Activated T-helper 2 cell treated with anti-CD3 and anti-CD28 coated beads, Interferon-gamma antibody, Interleukin-2, Interleukin-4, amounts not matched to agents 10 μg/mL and 5 μg/mL and 100 μg/mL, durations not matched to agents 14 hours and 24 hours and 36 hours (primary cell): ENCODE results near the gene KRT10. TPM values are rescaled to one million over a fixed set of nuclear protein-coding genes. Genes with fewer than 3 reads are reported as not detected.
"Not testable (repeated sequence)": the region's sequence is repeated elsewhere in the genome, so short reads cannot be mapped to it uniquely, and the experiment has no call there.

ENCODE experiments used
- DNase-seq: peaks from one replicate; pipeline ENCODE4 v3.0.0; 2021; ENCODE audit warnings: low spot score
- H3K27ac Mint-ChIP-seq: one replicate; pipeline ENCODE4 v1.8.0; 2021; ENCODE audit warnings: mixed read lengths
- H3K27me3 Mint-ChIP-seq: one replicate; pipeline ENCODE4 v1.8.0; 2021; ENCODE audit warnings: low read depth, mixed read lengths
- H3K36me3 Mint-ChIP-seq: one replicate; pipeline ENCODE4 v1.8.0; 2021; ENCODE audit warnings: low read depth, mixed read lengths
- H3K4me1 Mint-ChIP-seq: one replicate; pipeline ENCODE4 v1.8.0; 2021; ENCODE audit warnings: low read depth, mixed read lengths
- H3K4me3 Mint-ChIP-seq: one replicate; pipeline ENCODE4 v1.8.0; 2021; ENCODE audit warnings: low read depth, mild to moderate bottlenecking, moderate library complexity, mixed read lengths
- H3K9me3 Mint-ChIP-seq: one replicate; pipeline ENCODE4 v1.8.0; 2021; ENCODE audit warnings: mixed read lengths
- intact Hi-C: fragments of 100-400 bp; cut with micrococcal nuclease; formaldehyde crosslinking; loops from one replicate; pipeline ENCODE4 v1.15.1; 2023
- total RNA-seq: library from RNA; stranded (reverse); gene quantifications from 2 replicates; pipeline ENCODE4 v1.2.3, GENCODE V29; 2022

The KRT10 gene
- 27.8 and 29.1 TPM in 2 replicates for total RNA-seq

- Mint-ChIP-seq H3K27me3 (no peaks in the 10 kb centered on the region), H3K27ac (no peak within 1 kb of the TSS), H3K36me3 (peaks cover 31% of the 10 kb centered on the region), H3K9me3 (no peaks in the 10 kb centered on the region), H3K4me3 (no peak within 1 kb of the TSS), H3K4me1 (peaks cover 36% of the 10 kb centered on the region)
- no peak for DNase-seq
- intact Hi-C loops, result no loop called here
Measured at GRCh38 chr17:40822132-40822812, at the start of gene KRT10. Gene KRT10, minus strand, starts transcription at chr17:40822614. Its CDS starts 29 bp downstream, at chr17:40822585.

DNA sequence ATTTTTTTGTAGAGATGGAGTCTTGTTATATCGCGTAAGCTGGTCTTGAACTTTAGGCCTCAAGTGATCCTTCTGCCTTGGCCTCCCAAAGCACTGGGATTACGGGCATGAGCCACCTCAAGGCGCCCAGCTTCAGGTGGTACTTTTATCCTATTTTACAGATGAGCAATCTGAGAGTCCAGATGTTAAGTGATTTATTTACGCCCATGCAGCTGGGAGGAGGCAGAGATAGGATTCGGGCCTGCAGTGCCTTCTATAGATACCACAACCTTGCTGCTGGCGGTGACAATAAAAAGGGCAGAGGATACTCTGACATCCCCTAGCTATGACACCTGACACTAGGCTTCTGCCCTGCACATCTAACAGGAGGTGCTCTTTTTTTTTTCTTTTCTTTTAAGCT lies 48.9 kb upstream of the KRT10 start:
- intact Hi-C loops, result no loop called here
- Mint-ChIP-seq H3K4me1 (no peaks in the 10 kb centered on the region), H3K27ac (no peak overlapping the region), H3K4me3 (no peak overlapping the region), H3K9me3 (no peaks in the 10 kb centered on the region), H3K27me3 (peaks cover 39% of the 10 kb centered on the region), H3K36me3 (no peaks in the 10 kb centered on the region)
- DNase-seq, result no peak

DNA sequence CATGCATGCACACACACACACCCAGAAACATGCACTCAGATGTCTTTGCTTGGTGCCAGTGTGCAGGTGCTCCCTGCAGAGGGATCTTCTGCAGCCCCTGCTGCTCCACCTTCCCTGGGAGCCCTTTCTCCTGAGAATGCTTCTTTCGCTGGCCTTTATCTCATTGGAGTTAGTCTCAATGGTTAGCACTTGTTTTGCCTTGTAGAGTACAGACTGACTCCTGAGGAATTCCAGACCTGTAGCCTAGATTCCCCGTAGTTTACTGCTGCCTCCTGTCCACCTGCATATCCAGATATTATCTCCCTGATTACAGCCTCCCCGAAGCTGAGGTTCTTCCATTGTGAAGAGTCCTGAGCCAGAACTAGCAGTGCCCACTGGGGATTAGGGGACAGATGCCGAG lies 47.7 kb upstream of the KRT10 start:
- no peak overlapping the region for H3K4me3 Mint-ChIP-seq
- H3K27ac Mint-ChIP-seq, result no peak overlapping the region
- no peaks in the 10 kb centered on the region for H3K4me1 Mint-ChIP-seq
- no peak for DNase-seq
- H3K9me3 Mint-ChIP-seq, result no peaks in the 10 kb centered on the region
- no peaks in the 10 kb centered on the region for H3K36me3 Mint-ChIP-seq
- peaks cover 35% of the 10 kb centered on the region for H3K27me3 Mint-ChIP-seq
- intact Hi-C loops, result no loop called here

DNA sequence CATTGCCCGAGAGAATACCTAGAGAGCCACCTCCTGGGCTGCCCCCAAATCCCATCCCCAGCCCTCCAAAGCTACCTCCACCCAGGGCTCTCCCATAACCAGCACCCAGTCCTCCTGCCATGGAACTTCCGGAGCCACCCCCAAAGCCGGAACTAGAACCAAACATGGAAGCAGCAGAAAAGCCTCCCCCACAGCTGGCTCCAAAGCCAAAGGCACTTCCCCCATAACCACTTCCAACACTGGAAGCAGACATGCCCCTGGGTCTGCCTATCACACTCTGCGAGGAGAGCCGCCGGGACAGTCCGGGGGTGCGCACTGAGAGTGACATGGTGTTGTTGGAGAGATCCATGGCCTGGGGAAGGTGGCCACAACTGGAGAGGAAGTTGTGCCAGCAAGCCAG lies 44.4 kb upstream of the KRT10 start, which contains the start of gene KRT12:
KRT12 (minus strand) TSS at position 386 of the 400 bp plus-strand sequence; CDS start at position 349, 37 bp downstream.
- H3K27ac Mint-ChIP-seq, result no peak within 1 kb of the TSS
- H3K4me3 Mint-ChIP-seq, result no peak within 1 kb of the TSS
- H3K27me3 Mint-ChIP-seq, result peaks cover 19% of the 10 kb centered on the region
- no peaks in the 10 kb centered on the region for H3K4me1 Mint-ChIP-seq
- intact Hi-C loops, result no loop called here
- H3K9me3 Mint-ChIP-seq, result no peaks in the 10 kb centered on the region
- no peak for DNase-seq
- H3K36me3 Mint-ChIP-seq, result no peaks in the 10 kb centered on the region

- no peak overlapping the region for H3K4me3 Mint-ChIP-seq
- no peak overlapping the region for H3K27ac Mint-ChIP-seq
- no peaks in the 10 kb centered on the region for H3K4me1 Mint-ChIP-seq
- H3K27me3 Mint-ChIP-seq, result peaks cover 22% of the 10 kb centered on the region
- no peaks in the 10 kb centered on the region for H3K36me3 Mint-ChIP-seq
- intact Hi-C loops, result no loop called here
- DNase-seq, result no peak
- H3K9me3 Mint-ChIP-seq, result no peaks in the 10 kb centered on the region
Measured at GRCh38 chr17:40864661-40865390, 42.4 kb upstream of the KRT10 start.

- DNase-seq, result no peak
- Mint-ChIP-seq H3K27ac (no peak overlapping the region), H3K4me3 (no peak overlapping the region), H3K27me3 (peaks cover 21% of the 10 kb centered on the region), H3K9me3 (no peaks in the 10 kb centered on the region), H3K4me1 (no peaks in the 10 kb centered on the region), H3K36me3 (no peaks in the 10 kb centered on the region)
- intact Hi-C loops, result no loop called here
Measured at GRCh38 chr17:40862985-40863733, 40.7 kb upstream of the KRT10 start.

DNA sequence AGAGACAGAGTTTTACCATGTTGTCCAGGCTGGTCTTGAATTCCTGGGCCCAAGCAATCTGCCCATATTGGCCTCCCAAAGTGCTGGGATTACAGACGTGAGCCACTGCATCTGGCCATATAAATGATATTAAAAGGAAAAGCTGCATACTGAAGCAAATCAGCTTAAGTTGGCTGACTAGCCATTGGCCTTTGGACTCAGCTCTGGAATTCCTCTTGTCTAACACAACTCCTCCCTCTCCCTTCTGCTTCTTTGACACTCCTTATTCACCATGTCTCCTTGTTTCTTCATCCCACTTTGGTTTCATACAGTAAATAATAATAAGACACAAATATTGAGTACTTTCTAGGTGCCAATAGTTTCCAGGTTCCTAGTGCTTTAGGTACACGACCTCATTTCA lies 37.1 kb upstream of the KRT10 start:
- Mint-ChIP-seq H3K4me1 (peaks cover 2% of the 10 kb centered on the region), H3K9me3 (no peaks in the 10 kb centered on the region), H3K27me3 (peaks cover 16% of the 10 kb centered on the region), H3K4me3 (no peak overlapping the region), H3K27ac (no peak overlapping the region), H3K36me3 (no peaks in the 10 kb centered on the region)
- DNase-seq, result no peak
- intact Hi-C loops, result no loop called here

DNA sequence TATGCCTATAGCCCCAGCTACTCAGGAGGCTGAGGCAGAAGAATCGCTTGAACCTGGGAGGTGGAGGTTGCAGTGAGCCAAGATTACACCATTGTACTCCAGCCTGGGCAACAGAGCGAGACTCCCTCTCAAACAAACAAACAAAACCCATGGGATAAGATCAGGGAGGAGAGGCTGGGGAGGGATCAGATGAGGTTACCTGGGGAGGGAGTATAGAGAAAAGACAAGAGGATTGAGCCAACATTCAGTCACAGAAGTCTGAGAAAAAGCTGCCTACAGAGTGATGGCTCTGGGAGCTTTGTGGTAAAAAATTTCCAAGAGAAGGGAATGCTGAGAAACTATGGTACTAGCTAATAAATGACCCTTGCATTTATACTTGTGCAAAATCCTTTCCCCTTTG lies 36.3 kb upstream of the KRT10 start:
- DNase-seq, intact Hi-C loops, H3K27ac Mint-ChIP-seq, H3K4me1 Mint-ChIP-seq, H3K4me3 Mint-ChIP-seq, H3K9me3 Mint-ChIP-seq, H3K36me3 Mint-ChIP-seq: not testable (repeated sequence)
- H3K27me3 Mint-ChIP-seq, result peaks cover 20% of the 10 kb centered on the region

- no peaks in the 10 kb centered on the region for H3K9me3 Mint-ChIP-seq
- intact Hi-C loops, result no loop called here
- no peak overlapping the region for H3K4me3 Mint-ChIP-seq
- peaks cover 25% of the 10 kb centered on the region for H3K27me3 Mint-ChIP-seq
- no peak overlapping the region for H3K27ac Mint-ChIP-seq
- H3K36me3 Mint-ChIP-seq, result no peaks in the 10 kb centered on the region
- no peak for DNase-seq
- H3K4me1 Mint-ChIP-seq, result peaks cover 5% of the 10 kb centered on the region
Measured at GRCh38 chr17:40857535-40857934, 35.1 kb upstream of the KRT10 start.

DNA sequence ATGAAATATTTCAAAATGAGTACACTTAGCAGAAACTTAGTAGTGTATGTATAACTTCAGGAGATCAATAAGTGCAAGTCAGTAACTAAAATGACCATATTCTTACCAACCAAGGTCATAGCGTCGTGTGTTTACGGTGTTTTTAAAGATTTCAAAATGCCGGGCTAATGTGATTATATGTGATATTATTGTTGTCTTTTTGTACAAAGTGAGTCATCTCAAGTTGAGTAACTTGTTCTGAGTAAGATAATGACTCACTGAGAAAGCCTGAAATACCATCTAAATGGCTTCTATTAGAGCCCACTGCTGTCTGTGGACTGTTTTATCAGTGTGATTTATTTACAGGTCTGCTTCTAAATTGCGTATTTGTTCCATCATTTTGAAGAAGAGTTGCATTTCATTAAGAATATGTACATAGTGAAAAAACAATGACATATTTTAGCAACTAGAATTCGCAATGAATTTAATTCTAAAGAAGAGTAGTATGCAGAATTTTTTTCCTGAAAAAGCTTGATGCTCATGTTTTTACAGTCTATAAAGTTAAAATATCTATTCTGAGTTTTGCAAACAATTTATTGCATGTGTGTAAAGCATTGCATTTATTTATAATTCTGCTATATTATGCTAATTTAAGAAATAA lies 31.9 kb upstream of the KRT10 start:
- intact Hi-C loops, result no loop called here
- H3K27me3 Mint-ChIP-seq, result peaks cover 18% of the 10 kb centered on the region
- H3K4me1 Mint-ChIP-seq, result peaks cover 5% of the 10 kb centered on the region
- H3K36me3 Mint-ChIP-seq, result no peaks in the 10 kb centered on the region
- no peak for DNase-seq
- no peak overlapping the region for H3K27ac Mint-ChIP-seq
- H3K9me3 Mint-ChIP-seq, result no peaks in the 10 kb centered on the region
- no peak overlapping the region for H3K4me3 Mint-ChIP-seq

GRCh38 chr17:40852364-40852763 lies 29.9 kb upstream of the KRT10 start:
- peaks cover 22% of the 10 kb centered on the region for H3K27me3 Mint-ChIP-seq
- H3K27ac Mint-ChIP-seq, result no peak overlapping the region
- intact Hi-C loops, result no loop called here
- no peak overlapping the region for H3K4me3 Mint-ChIP-seq
- DNase-seq, result no peak
- no peaks in the 10 kb centered on the region for H3K9me3 Mint-ChIP-seq
- H3K36me3 Mint-ChIP-seq, result no peaks in the 10 kb centered on the region
- H3K4me1 Mint-ChIP-seq, result peaks cover 5% of the 10 kb centered on the region

GRCh38 chr17:40850293-40850972 lies 28.0 kb upstream of the KRT10 start:
- H3K4me1 Mint-ChIP-seq, result peaks cover 3% of the 10 kb centered on the region
- H3K27me3 Mint-ChIP-seq, result peaks cover 30% of the 10 kb centered on the region
- intact Hi-C loops, result no loop called here
- H3K36me3 Mint-ChIP-seq, result no peaks in the 10 kb centered on the region
- no peaks in the 10 kb centered on the region for H3K9me3 Mint-ChIP-seq
- no peak overlapping the region for H3K4me3 Mint-ChIP-seq
- no peak for DNase-seq
- H3K27ac Mint-ChIP-seq, result no peak overlapping the region
